DND-41 (cell line): ENCODE results near the gene BTBD16.

ENCODE experiments used
- ATAC-seq: fragments of 200-7000 bp; cut with Tn5 transposase; 3 replicates; pipeline ENCODE4 v1.9.1; 2021; ENCODE audit warnings: low read depth; ENCODE audit not compliant: insufficient read depth
- DNase-seq: peaks from one replicate; pipeline ENCODE4 v3.0.0-alpha.2; 2020
- H2AFZ ChIP-seq: 2 replicates; pipeline ENCODE4 v1.6.0; 2012; ENCODE audit warnings: low read depth, low read length
- H3K27ac ChIP-seq: 2 replicates; pipeline ENCODE4 v1.5.1; 2012; ENCODE audit warnings: low read length, inconsistent platforms
- H3K27me3 ChIP-seq: fragments of 200-600 bp; sonication (generic); 2 replicates; pipeline ENCODE4 v1.6.0; 2012; ENCODE audit warnings: low read length, mild to moderate bottlenecking, inconsistent platforms; ENCODE audit not compliant: insufficient read depth, poor library complexity
- H3K36me3 ChIP-seq: 2 replicates; pipeline ENCODE4 v1.5.1; 2012; ENCODE audit warnings: low read length, inconsistent platforms; ENCODE audit not compliant: insufficient read depth
- H3K4me1 ChIP-seq: 2 replicates; pipeline ENCODE4 v1.5.1; 2012; ENCODE audit warnings: mild to moderate bottlenecking, low read length; ENCODE audit not compliant: insufficient read depth
- H3K4me2 ChIP-seq: 2 replicates; pipeline ENCODE4 v1.6.0; 2012; ENCODE audit warnings: mild to moderate bottlenecking, moderate library complexity, low read length, inconsistent platforms; ENCODE audit not compliant: insufficient read depth
- H3K4me3 ChIP-seq, 2 experiments: fragments of 200-600 bp in 1 of 2; shearing (Covaris generic) in 1 of 2; 2 replicates each; pipeline ENCODE4 v1.5.1; 2012 to 2016; ENCODE audit warnings: inconsistent platforms in 2 of 2, low read length in 2 of 2, mild to moderate bottlenecking in 2 of 2, low read depth in 1 of 2, moderate library complexity in 1 of 2
- H3K79me2 ChIP-seq: 2 replicates; pipeline ENCODE4 v1.6.0; 2012; ENCODE audit warnings: low read length, inconsistent platforms; ENCODE audit not compliant: insufficient read depth
- H3K9ac ChIP-seq: 2 replicates; pipeline ENCODE4 v1.6.0; 2012; ENCODE audit warnings: low read depth, mild to moderate bottlenecking, inconsistent platforms, low read length, moderate library complexity
- H3K9me3 ChIP-seq: 2 replicates; pipeline ENCODE4 v1.5.1; 2012; ENCODE audit warnings: low read length, moderate library complexity, mild to moderate bottlenecking, inconsistent platforms; ENCODE audit not compliant: insufficient read depth, severe bottlenecking
- H4K20me1 ChIP-seq: 2 replicates; pipeline ENCODE4 v1.6.0; 2012; ENCODE audit warnings: low read length; ENCODE audit not compliant: insufficient read depth
- EZH2 ChIP-seq: IDR thresholded peaks from 3 replicates; pipeline ENCODE4 v1.6.1; 2012; ENCODE audit warnings: borderline replicate concordance, low read depth, mild to moderate bottlenecking, moderate library complexity, low read length, inconsistent platforms; ENCODE audit not compliant: severe bottlenecking
- TF ChIP-seq, protein P1 (sequence below): IDR thresholded peaks from 2 replicates; pipeline ENCODE4 v1.5.1; 2012; ENCODE audit warnings: borderline replicate concordance, low read length, moderate library complexity, mild to moderate bottlenecking; ENCODE audit not compliant: poor library complexity, severe bottlenecking; ENCODE audit errors: extremely low read depth

Gene BTBD16

DNA sequence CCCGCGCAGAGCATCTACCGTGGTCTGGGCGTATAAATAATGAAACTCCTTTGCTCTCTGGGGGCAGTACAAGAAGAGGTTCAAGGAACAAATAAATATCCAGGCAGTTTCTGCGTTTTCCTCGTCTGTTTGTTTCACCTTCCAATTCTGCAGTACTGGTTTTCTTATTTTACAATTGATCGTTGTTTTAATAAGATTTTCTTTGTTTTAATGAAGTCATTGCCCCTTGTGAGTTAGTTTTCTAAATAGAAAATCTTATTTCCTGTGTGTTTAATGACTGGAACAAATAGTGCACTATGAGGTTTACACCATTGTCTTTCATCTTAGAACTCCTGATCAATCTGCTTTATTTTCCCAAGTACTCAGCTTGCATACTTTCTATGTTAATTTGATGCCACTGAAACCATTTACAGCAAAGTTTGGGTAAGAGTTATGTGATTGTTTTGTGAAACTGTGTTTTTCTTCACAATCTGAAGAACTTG is 104.6 kb downstream of the BTBD16 start:
- ATAC-seq: no peak
- no peak for TF ChIP-seq EZH2
- TF ChIP-seq, protein P1, sequence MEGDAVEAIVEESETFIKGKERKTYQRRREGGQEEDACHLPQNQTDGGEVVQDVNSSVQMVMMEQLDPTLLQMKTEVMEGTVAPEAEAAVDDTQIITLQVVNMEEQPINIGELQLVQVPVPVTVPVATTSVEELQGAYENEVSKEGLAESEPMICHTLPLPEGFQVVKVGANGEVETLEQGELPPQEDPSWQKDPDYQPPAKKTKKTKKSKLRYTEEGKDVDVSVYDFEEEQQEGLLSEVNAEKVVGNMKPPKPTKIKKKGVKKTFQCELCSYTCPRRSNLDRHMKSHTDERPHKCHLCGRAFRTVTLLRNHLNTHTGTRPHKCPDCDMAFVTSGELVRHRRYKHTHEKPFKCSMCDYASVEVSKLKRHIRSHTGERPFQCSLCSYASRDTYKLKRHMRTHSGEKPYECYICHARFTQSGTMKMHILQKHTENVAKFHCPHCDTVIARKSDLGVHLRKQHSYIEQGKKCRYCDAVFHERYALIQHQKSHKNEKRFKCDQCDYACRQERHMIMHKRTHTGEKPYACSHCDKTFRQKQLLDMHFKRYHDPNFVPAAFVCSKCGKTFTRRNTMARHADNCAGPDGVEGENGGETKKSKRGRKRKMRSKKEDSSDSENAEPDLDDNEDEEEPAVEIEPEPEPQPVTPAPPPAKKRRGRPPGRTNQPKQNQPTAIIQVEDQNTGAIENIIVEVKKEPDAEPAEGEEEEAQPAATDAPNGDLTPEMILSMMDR: no peak
- Histone ChIP-seq H3K36me3 (no peaks in the 10 kb centered on the region), H3K9ac (peak overlapping the region; percentile 69), H3K4me1 (peaks cover 51% of the 10 kb centered on the region), H3K4me2 (peak overlapping the region; percentile 74), H4K20me1 (no peaks in the 10 kb centered on the region), H2AFZ (peak overlapping the region; percentile 65; the same call in 1 of the 2 replicates), H3K27ac (peak overlapping the region; percentile 81), H3K9me3 (no peaks in the 10 kb centered on the region), H3K27me3 (no peaks in the 10 kb centered on the region), H3K79me2 (peaks cover 49% of the 10 kb centered on the region), H3K4me3 (peak overlapping the region; percentile 47 to 77; a peak in 3 of 4 replicates)
- DNase-seq: no peak

DNA sequence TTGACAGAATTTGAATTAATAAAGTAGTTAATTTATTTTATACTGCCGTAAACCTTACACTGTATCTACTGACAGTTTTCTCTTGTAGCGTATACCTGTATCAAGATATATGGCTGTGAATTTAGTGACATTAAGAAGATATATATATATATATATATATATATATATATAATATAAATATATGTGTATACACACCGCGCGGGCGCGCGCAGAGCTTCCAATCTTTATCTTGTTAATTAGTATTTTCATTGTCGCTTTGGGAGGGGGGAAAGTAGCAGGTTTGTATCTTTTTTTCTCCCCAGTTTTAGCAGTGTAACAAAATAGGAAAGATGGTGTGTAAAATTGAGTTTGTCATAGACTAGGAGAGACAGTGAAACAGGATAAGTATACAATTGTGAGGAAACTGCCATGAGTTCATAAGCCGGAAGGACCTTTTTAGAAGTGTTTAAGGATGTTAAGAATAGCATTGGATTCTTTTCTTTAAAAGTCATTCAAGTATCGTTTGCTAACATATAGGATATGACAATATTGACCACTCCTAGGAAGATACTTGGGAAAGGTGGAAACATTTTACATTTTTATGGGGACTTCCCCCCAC is 105.4 kb downstream of the BTBD16 start:
- no peaks in the 10 kb centered on the region for H3K9me3 ChIP-seq
- H3K79me2 ChIP-seq: peaks cover 56% of the 10 kb centered on the region
- H4K20me1 ChIP-seq: no peaks in the 10 kb centered on the region
- DNase-seq (no peak), ATAC-seq (no peak)
- H3K27ac ChIP-seq: peak overlapping the region; percentile 81
- TF ChIP-seq, protein P1: no peak
- no peak for TF ChIP-seq EZH2
- H3K9ac ChIP-seq: peak overlapping the region; percentile 69
- H3K4me3 ChIP-seq: peak overlapping the region; percentile 47 to 77; a peak in 3 of 4 replicates
- H2AFZ ChIP-seq: no peak overlapping the region
- H3K27me3 ChIP-seq: no peaks in the 10 kb centered on the region
- peaks cover 57% of the 10 kb centered on the region for H3K4me1 ChIP-seq
- H3K4me2 ChIP-seq: peak overlapping the region; percentile 74; the same call in 1 of the 2 replicates
- H3K36me3 ChIP-seq: no peaks in the 10 kb centered on the region

DNA sequence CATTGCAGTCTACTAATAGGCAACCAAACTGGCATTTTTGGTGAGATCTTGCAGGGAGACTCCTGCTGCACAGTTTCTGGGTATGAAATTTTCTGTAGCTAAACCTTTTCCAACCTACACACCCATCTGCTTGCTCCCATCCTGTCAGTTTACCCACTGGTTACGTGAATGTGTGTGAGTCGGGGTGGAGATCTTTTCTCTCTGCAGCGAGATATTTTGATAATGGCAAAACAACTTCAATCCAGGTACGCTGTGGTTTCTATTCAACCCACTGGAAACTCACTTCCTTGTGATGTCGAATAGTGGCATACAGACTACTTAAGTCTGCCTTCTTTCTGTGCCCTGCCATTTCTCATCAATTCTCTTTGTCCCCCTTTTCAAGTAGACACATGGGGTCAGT is 107.9 kb downstream of the BTBD16 start:
- no peaks in the 10 kb centered on the region for H3K36me3 ChIP-seq
- peaks cover 82% of the 10 kb centered on the region for H3K79me2 ChIP-seq
- peak overlapping the region; percentile 34 for H3K9ac ChIP-seq
- peak overlapping the region; percentile 74 for H3K4me2 ChIP-seq
- H4K20me1 ChIP-seq: no peaks in the 10 kb centered on the region
- peak; percentile 64 for DNase-seq
- H3K9me3 ChIP-seq: no peaks in the 10 kb centered on the region
- H3K27me3 ChIP-seq: no peaks in the 10 kb centered on the region
- H3K4me1 ChIP-seq: peaks cover 59% of the 10 kb centered on the region
- TF ChIP-seq, protein P1: no peak
- no peak for TF ChIP-seq EZH2
- H3K4me3 ChIP-seq: peak overlapping the region in 1 of 2 experiments; percentile 56; a peak in 2 of 4 replicates
- no peak overlapping the region for H2AFZ ChIP-seq
- peak; percentile 35 for ATAC-seq
- peak overlapping the region; percentile 73 for H3K27ac ChIP-seq
